ENCODE data around the gene VKORC1. TPM values are rescaled to one million over a fixed set of nuclear protein-coding genes. Genes with fewer than 3 reads are reported as not detected.

Gene VKORC1
- total and polyA plus RNA-seq, 2 of the 4 experiments (the other 2 are of a cell fraction): 65.2 to 317 TPM

DNA sequence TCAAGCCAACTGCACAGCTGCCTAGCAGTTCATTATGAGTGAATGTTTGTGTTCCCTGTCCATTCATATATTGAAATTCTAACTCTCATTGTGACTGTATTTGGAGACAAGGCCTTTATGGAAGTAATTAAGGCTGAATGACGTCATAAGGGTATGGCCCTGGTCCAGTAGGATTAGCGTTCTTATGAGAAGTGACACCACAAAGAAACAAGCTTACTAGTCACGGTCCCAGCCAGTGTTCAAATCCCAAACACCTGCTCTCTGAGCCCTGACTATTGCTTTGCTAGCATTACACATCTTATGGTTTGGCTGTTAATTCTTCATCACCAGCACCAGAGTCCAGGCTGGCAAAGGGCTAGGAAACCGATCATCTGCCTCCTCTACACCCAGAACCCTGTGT, 22.7 kb downstream of the VKORC1 start:
- no peak overlapping the region for H2AFZ ChIP-seq (replicated peaks; ENCODE audit: low read length, poor library complexity)
- peak overlapping the region; percentile 98 for H2AK9ac ChIP-seq (replicated peaks; ENCODE audit: low read depth, low read length, poor library complexity)
- POLR2A ChIA-PET (ENCODE audit: unreplicated experiment): no interaction called here
- peak overlapping the region; percentile 78; the same call in 1 of the 2 replicates for H3K56ac ChIP-seq (ENCODE audit: extremely low read depth, insufficient read depth, low read length)
- no peak overlapping the region for H2BK20ac ChIP-seq (ENCODE audit: low read depth, low read length)
- peak overlapping the region; percentile 90; the same call in 1 of the 2 replicates for H3K27ac ChIP-seq (ENCODE audit: insufficient read depth, low read length)
- peak overlapping the region; percentile 88 for H2BK5ac ChIP-seq (ENCODE audit: low read depth, low read length, poor library complexity, severe bottlenecking)
- TSS peak; percentile 40 for BruUV-seq (replicated peaks)
- H2AK5ac ChIP-seq (ENCODE audit: low read depth, low read length): peak overlapping the region; percentile 80
- H3K4me3 ChIP-seq (ENCODE audit: insufficient read depth, low read depth, low read length): peak overlapping the region; percentile 81; the same call in 1 of the 2 replicates
- H4K20me1 ChIP-seq (ENCODE audit: insufficient read depth, low read length): no peaks in the 10 kb centered on the region
- H4K5ac ChIP-seq (ENCODE audit: low read depth, low read length): peak overlapping the region; percentile 95; the same call in 1 of the 2 replicates
- no peak overlapping the region for H2BK15ac ChIP-seq (ENCODE audit: low read depth, low read length)
- peak overlapping the region; percentile 93; the same call in 1 of the 2 replicates for H4K91ac ChIP-seq (ENCODE audit: insufficient read depth, low read depth, low read length)
- H3K9me1 ChIP-seq (ENCODE audit: insufficient read depth, low read length): 0 out of 2 replicates have a peak, but pooled peaks cover 6% of the 10 kb centered on the region
- H3K9me3 ChIP-seq (ENCODE audit: control insufficient read depth, insufficient read depth, low read length): no peaks in the 10 kb centered on the region
- no peaks in the 10 kb centered on the region for H3K27me3 ChIP-seq (ENCODE audit: control insufficient read depth, insufficient read depth, low read length)
- peaks cover 12 to 58% of the 10 kb centered on the region in 2 experiments for H3K79me1 ChIP-seq (ENCODE audit: low read depth in 1 of 2, low read length in 2 of 2)
- intact Hi-C loops (cut with micrococcal nuclease) (loop anchor here (5.0 to 10.0 kb wide), 2 partner anchors 75 to 117 kb away; partner anchors contain the start of gene SETD1A), in situ Hi-C loops (cut with MboI; ENCODE audit: low sequenced_read_pairs) (loop anchor here (10.0 kb wide), 1 partner anchor 393 kb away; no protein-coding TSS in a partner anchor), dilution Hi-C loops (cut with HindIII; ENCODE audit: low sequenced_read_pairs, unreplicated experiment) (no loop called here)
- CTCF ChIA-PET: interaction anchor here (0.6 kb wide), 1 partner anchor 636 kb away, joined by 3 read pairs; no protein-coding TSS in a partner anchor
- peak overlapping the region; percentile 88 for H3K4me2 ChIP-seq (ENCODE audit: low read depth, low read length)
- peak overlapping the region; percentile 96 for H3K9ac ChIP-seq (ENCODE audit: low read depth, low read length)
- peaks cover 6% of the 10 kb centered on the region for H3K4me1 ChIP-seq (ENCODE audit: control insufficient read depth, insufficient read depth, low read length)
- H3K36me3 ChIP-seq (ENCODE audit: control insufficient read depth, insufficient read depth, low read length): peaks cover 7% of the 10 kb centered on the region
- H3K14ac ChIP-seq (replicated peaks; ENCODE audit: low read depth, low read length): peak overlapping the region; percentile 98
- H3K18ac ChIP-seq (ENCODE audit: low read depth, low read length): no peak overlapping the region
- H2BK120ac ChIP-seq (ENCODE audit: low read depth, low read length): peak overlapping the region; percentile 89; the same call in 1 of the 2 replicates
- TF ChIP-seq NFE2L2 (IDR thresholded peaks at IDR 0.05; ENCODE audit: low read depth, low read length) (no peak), MXI1 (IDR thresholded peaks at IDR 0.05; ENCODE audit: borderline replicate concordance, low read depth, low read length) (no peak), RCOR1 (IDR thresholded peaks at IDR 0.05; ENCODE audit: insufficient replicate concordance, low read length) (peak; percentile 71), RFX5 (IDR thresholded peaks at IDR 0.05; ENCODE audit: low read depth, low read length) (no peak)
- TF ChIP-seq, protein P1, sequence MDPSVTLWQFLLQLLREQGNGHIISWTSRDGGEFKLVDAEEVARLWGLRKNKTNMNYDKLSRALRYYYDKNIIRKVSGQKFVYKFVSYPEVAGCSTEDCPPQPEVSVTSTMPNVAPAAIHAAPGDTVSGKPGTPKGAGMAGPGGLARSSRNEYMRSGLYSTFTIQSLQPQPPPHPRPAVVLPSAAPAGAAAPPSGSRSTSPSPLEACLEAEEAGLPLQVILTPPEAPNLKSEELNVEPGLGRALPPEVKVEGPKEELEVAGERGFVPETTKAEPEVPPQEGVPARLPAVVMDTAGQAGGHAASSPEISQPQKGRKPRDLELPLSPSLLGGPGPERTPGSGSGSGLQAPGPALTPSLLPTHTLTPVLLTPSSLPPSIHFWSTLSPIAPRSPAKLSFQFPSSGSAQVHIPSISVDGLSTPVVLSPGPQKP (IDR thresholded peaks at IDR 0.05; ENCODE audit: borderline replicate concordance, low read depth, low read length): no peak
- peak overlapping the region; percentile 92; the same call in 1 of the 2 replicates for H3K23ac ChIP-seq (ENCODE audit: low read depth, low read length)
- H3K4ac ChIP-seq (ENCODE audit: low read depth, low read length): peak overlapping the region; percentile 100
- ATAC-seq (ENCODE audit: low read depth): no peak
- peak overlapping the region; percentile 83 to 98; a peak in 3 of 4 replicates for H4K8ac ChIP-seq (ENCODE audit: low read depth in 2 of 2, low read length in 2 of 2)
- WGBS, 2 experiments (ENCODE audit: extremely low coverage in 2 of 2, insufficient read length in 1 of 2): 0% methylated on average over 1 of the region's 4 CpGs; no CpG with 5 or more reads in 1 of the 2 experiments
- peak; percentile 94 for DNase-seq
